Prostate gland (tissue), 2 donors: ENCODE measurements around the gene CROCC2. TPM values are rescaled to one million over a fixed set of nuclear protein-coding genes. Genes with fewer than 3 reads are reported as not detected.

ENCODE experiments used
- DNase-seq: peaks from one replicate; pipeline ENCODE4 v3.0.0-alpha.2; 2019; ENCODE audit warnings: low spot score
- H3K27ac ChIP-seq, 2 donors: fragments of 200-600 bp; sonication (generic); 2 replicates each; pipeline ENCODE4 v1.5.1; 2017 to 2019
- H3K27me3 ChIP-seq: fragments of 200-600 bp; sonication (generic); replicated peaks from 2 replicates; pipeline ENCODE4 v1.5.1; 2019; ENCODE audit not compliant: insufficient read depth
- H3K36me3 ChIP-seq, 2 donors: fragments of 200-600 bp; sonication (generic); 1 replicate in 1 of 2; 2 replicates in 1 of 2; pipeline versions ENCODE4 v1.5.1 to v1.8.1; 2017 to 2019
- H3K4me1 ChIP-seq: fragments of 200-600 bp; sonication (generic); replicated peaks from 2 replicates; pipeline ENCODE4 v1.5.1; 2019
- H3K4me3 ChIP-seq, 2 donors: fragments of 200-600 bp; sonication (generic); 2 replicates each; pipeline ENCODE4 v1.5.1; 2017 to 2019
- H3K9me3 ChIP-seq: fragments of 200-600 bp; sonication (generic); 2 replicates; pipeline ENCODE4 v1.5.1; 2017
- POLR2A ChIP-seq: fragments of 450-650 bp; IDR thresholded peaks from one replicate; pipeline ENCODE4 v1.6.1; 2016; ENCODE audit warnings: antibody characterized with exemption, mild to moderate bottlenecking
- POLR2AphosphoS5 ChIP-seq: sonication (generic); formaldehyde crosslinking; IDR thresholded peaks from one replicate; pipeline ENCODE4 v1.6.1; 2017; ENCODE audit warnings: antibody characterized with exemption
- whole genome bisulfite sequencing: methylation state at CpG from one replicate; pipeline ENCODE4 v1.1.5; 2018; 5-methylcytosine and 5-hydroxymethylcytosine counted together
- intact Hi-C: fragments of 100-400 bp; cut with DNase I; formaldehyde crosslinking; loops from one replicate; pipeline ENCODE4 v1.14.2; 2022
- total RNA-seq, 2 donors: library from RNA; depleted of rRNA; stranded (reverse); fragments of >200 nt; gene quantifications; one replicate each; pipeline ENCODE4 v1.1.0, GENCODE V29; 2016
- TF ChIP-seq, protein P1 (sequence below), 4 experiments: fragments of 200-600 bp in 2 of 4; fragments of 450-650 bp in 2 of 4; sonication (generic) in 2 of 4; IDR thresholded peaks; 1 replicate in 3 of 4; 2 replicates in 1 of 4; pipeline ENCODE4 v1.5.1; 2016 to 2019; ENCODE audit warnings: antibody characterized with exemption in 4 of 4, mild to moderate bottlenecking in 2 of 4, moderate library complexity in 2 of 4

CROCC2 gene
- total RNA-seq, 2 donors from 2014 or later, result 0.23 TPM; not detected in 1

DNA sequence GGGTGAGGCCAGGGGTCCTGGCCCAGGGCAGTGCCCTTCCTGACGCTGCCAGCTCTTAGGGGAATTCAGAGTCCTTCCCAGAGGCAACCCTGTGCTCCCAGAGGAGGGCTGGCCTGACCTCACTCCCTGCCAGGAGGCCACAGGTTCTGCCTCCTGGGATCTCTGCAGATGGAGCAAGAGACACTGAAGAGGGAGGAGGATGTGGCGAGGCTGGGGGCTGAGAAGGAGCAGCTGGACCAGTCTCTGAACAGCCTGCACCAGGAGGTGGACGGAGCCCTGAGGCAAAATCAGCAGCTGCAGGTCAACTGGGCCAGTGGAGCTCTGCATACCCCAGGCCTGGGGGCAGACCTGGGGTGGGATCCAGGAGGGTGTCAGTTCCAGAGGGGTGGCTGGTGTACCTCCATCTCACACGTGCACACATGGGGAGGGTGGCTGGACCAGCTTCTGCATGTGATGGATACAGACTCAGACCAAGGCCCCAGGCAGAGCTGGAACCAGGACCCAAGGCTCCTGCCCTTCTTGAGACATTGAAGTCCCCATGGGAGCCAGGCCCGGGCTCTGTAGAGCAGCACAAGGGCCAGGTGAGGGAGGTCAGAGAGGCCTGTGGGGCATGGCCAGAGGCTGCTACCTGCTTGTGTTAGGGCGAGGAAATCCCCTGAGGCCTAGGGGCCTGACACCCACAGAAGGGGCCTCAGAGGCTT, 82.6 kb downstream of the CROCC2 start:
- Histone ChIP-seq H3K27ac (no peak overlapping the region), H3K27me3 (no peaks in the 10 kb centered on the region), H3K4me3 (no peak overlapping the region), H3K4me1 (peaks cover 35% of the 10 kb centered on the region), H3K36me3 (no peaks in the 10 kb centered on the region), H3K9me3 (no peaks in the 10 kb centered on the region)
- 93% methylated on average over 6 of the region's 6 CpGs for WGBS
- TF ChIP-seq POLR2A, result no peak
- TF ChIP-seq, protein P1, sequence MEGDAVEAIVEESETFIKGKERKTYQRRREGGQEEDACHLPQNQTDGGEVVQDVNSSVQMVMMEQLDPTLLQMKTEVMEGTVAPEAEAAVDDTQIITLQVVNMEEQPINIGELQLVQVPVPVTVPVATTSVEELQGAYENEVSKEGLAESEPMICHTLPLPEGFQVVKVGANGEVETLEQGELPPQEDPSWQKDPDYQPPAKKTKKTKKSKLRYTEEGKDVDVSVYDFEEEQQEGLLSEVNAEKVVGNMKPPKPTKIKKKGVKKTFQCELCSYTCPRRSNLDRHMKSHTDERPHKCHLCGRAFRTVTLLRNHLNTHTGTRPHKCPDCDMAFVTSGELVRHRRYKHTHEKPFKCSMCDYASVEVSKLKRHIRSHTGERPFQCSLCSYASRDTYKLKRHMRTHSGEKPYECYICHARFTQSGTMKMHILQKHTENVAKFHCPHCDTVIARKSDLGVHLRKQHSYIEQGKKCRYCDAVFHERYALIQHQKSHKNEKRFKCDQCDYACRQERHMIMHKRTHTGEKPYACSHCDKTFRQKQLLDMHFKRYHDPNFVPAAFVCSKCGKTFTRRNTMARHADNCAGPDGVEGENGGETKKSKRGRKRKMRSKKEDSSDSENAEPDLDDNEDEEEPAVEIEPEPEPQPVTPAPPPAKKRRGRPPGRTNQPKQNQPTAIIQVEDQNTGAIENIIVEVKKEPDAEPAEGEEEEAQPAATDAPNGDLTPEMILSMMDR (IDR thresholded peaks at IDR 0.05), result no peak
- TF ChIP-seq POLR2AphosphoS5, result no peak
- DNase-seq, result no peak
- intact Hi-C loops, result no loop called here

DNA sequence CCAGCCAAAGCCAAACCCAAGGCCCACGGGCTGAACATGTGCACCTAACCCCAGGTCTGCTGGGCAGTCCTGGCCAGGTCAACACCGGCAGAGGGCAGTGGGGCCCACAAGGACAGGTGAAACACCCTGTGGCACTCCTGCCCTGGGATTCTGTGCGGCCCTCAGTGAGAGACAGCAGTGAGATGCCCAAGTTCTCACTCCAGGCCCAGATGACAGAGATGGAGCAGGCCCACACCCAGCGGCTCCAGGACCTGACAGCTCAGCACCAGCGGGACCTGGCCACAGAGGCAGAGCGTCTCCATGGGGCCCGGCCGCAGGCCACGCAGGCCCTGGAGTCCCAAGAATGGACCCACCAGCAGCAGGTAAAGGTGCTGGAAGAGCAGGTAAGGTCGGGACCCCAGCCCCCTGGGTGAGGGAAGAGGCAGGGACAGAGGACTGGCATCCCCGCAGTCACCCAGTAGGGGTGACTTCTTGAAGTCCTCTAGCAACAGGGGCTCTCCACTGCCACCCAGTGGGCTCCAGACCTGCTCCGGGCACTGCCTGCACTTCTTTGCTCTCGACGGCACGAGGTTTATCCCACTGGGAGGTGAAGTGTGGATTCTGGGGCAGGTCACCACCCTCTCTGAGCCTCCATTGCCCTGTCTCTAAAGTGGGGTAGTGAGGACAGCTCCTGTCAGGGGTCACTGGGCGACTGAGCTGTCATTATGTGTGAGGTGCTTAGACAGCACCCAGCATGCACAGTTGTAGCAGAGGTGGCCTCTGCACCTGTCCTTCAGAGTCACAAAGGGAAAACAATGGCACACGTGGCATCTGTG, 83.5 kb downstream of the CROCC2 start:
- H3K4me1 ChIP-seq, result peaks cover 35% of the 10 kb centered on the region
- intact Hi-C loops, result no loop called here

DNA sequence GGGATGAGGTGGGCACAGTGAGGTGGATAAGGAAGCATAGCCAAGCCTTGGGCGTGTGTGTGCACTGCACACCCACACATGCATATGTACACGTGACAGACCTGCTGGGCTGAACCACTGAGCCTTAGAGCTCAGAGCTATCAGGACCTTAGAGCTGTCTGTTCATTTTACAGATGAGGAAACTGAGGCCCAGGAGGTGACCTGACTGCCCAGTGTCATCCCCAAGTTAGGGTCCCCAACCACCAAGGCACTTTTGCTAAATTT, 84.1 kb downstream of the CROCC2 start:
- H3K4me3 ChIP-seq, result no peak overlapping the region
- peak overlapping the region in 1 of 2 donors; percentile 48 for H3K27ac ChIP-seq
- no peak for DNase-seq
- intact Hi-C loops, result no loop called here
- no peaks in the 10 kb centered on the region for H3K27me3 ChIP-seq
- TF ChIP-seq, protein P1 (IDR thresholded peaks at IDR 0.05), result no peak
- no peak for TF ChIP-seq POLR2A
- no peak for TF ChIP-seq POLR2AphosphoS5
- no peaks in the 10 kb centered on the region for H3K9me3 ChIP-seq
- H3K36me3 ChIP-seq, result no peaks in the 10 kb centered on the region
- 96% methylated on average over 2 of the region's 2 CpGs for WGBS
- peaks cover 35% of the 10 kb centered on the region for H3K4me1 ChIP-seq

More for the DNA sequence above, 83.5 kb downstream of the CROCC2 start:
- DNase-seq, result no peak
- Histone ChIP-seq H3K4me3 (no peak overlapping the region), H3K27ac (peak overlapping the region in 1 of 2 donors; percentile 48), H3K27me3 (no peaks in the 10 kb centered on the region), H3K9me3 (no peaks in the 10 kb centered on the region), H3K36me3 (no peaks in the 10 kb centered on the region)
- 82% methylated on average over 14 of the region's 17 CpGs for WGBS
- TF ChIP-seq POLR2A (no peak), POLR2AphosphoS5 (no peak)
- TF ChIP-seq, protein P1 (IDR thresholded peaks at IDR 0.05), result peak in 2 of 4 experiments; percentile 9 to 49

- no peak for DNase-seq
- WGBS, result 88% methylated on average over 13 of the region's 13 CpGs
- intact Hi-C loops, result no loop called here
- Histone ChIP-seq H3K27ac (peak overlapping the region; percentile 68 to 90), H3K36me3 (no peaks in the 10 kb centered on the region), H3K9me3 (no peaks in the 10 kb centered on the region), H3K27me3 (no peaks in the 10 kb centered on the region), H3K4me3 (no peak overlapping the region), H3K4me1 (peaks cover 34% of the 10 kb centered on the region)
- TF ChIP-seq POLR2A, result no peak
- TF ChIP-seq, protein P1 (IDR thresholded peaks at IDR 0.05), result no peak
- no peak for TF ChIP-seq POLR2AphosphoS5
Measured at GRCh38 chr2:240990726-240991377, 84.7 kb downstream of the CROCC2 start.
